ENCODE results near the gene CD151. TPM values are rescaled to one million over a fixed set of nuclear protein-coding genes. Genes with fewer than 3 reads are reported as not detected.

The CD151 gene
- total RNA-seq, 4 donors from 2014 or later: 87.6 to 118 (median 94.0) TPM

- H3K9me3 ChIP-seq: no peaks in the 10 kb centered on the region
- WGBS, 2 donors: 67 to 77% methylated on average over 3 to 10 of the region's 41 CpGs
- TF ChIP-seq CTCF (IDR thresholded peaks at IDR 0.05): no peak
- peaks cover 0 to 11% (median 0%) of the 10 kb centered on the region in 3 donors for H3K4me1 ChIP-seq
- DNase-seq: no peak
- peaks cover 0 to 66% (median 7%) of the 10 kb centered on the region in 3 donors for H3K36me3 ChIP-seq
- intact Hi-C loops (cut with DNase I): no loop called here
- H3K4me3 ChIP-seq: no peak overlapping the region
- no peak overlapping the region for H3K27ac ChIP-seq
- H3K27me3 ChIP-seq: no peaks in the 10 kb centered on the region
These were observed 33.0 kb downstream of the CD151 start for GRCh38 chr11:865462-866430.

- intact Hi-C loops (cut with DNase I): no loop called here
- Histone ChIP-seq H3K4me3 (no peak overlapping the region), H3K4me1 (peaks cover 0 to 11% (median 0%) of the 10 kb centered on the region in 3 donors), H3K9me3 (no peaks in the 10 kb centered on the region), H3K36me3 (peaks cover 0 to 66% (median 7%) of the 10 kb centered on the region in 3 donors), H3K27ac (no peak overlapping the region), H3K27me3 (no peaks in the 10 kb centered on the region)
- no peak for TF ChIP-seq POLR2A (IDR thresholded peaks at IDR 0.05)
- WGBS, 2 donors: 84% methylated on average over 9 of the region's 14 CpGs; no CpG with 5 or more reads in 1 of the 2 donors
- no peak for DNase-seq
These were observed 33.7 kb downstream of the CD151 start for GRCh38 chr11:866481-866880.

GRCh38 chr11:867856-868358 lies 35.2 kb downstream of the CD151 start:
- H3K4me3 ChIP-seq: no peak overlapping the region
- TF ChIP-seq CTCF (IDR thresholded peaks at IDR 0.05) (no peak), POLR2A (IDR thresholded peaks at IDR 0.05) (no peak)
- WGBS, 2 donors: 75 to 86% methylated on average over 4 of the region's 8 CpGs
- H3K36me3 ChIP-seq: peaks cover 0 to 59% (median 2%) of the 10 kb centered on the region in 3 donors
- H3K27ac ChIP-seq: no peak overlapping the region
- no peak for DNase-seq
- intact Hi-C loops (cut with DNase I): no loop called here
- no peaks in the 10 kb centered on the region for H3K9me3 ChIP-seq
- H3K4me1 ChIP-seq: no peaks in the 10 kb centered on the region
- H3K27me3 ChIP-seq: no peaks in the 10 kb centered on the region

GRCh38 chr11:868394-868793 lies 35.6 kb downstream of the CD151 start:
- no peak for DNase-seq

GRCh38 chr11:868802-869201 lies 36.0 kb downstream of the CD151 start:
- no peak for DNase-seq
- intact Hi-C loops (cut with DNase I): no loop called here
- TF ChIP-seq CTCF (IDR thresholded peaks at IDR 0.05) (no peak), POLR2A (IDR thresholded peaks at IDR 0.05) (no peak)
- Histone ChIP-seq H3K27ac (no peak overlapping the region), H3K27me3 (no peaks in the 10 kb centered on the region), H3K4me3 (no peak overlapping the region), H3K9me3 (no peaks in the 10 kb centered on the region), H3K36me3 (peaks cover 0 to 50% (median 0%) of the 10 kb centered on the region in 3 donors), H3K4me1 (no peaks in the 10 kb centered on the region)
- WGBS, 2 donors: 80% methylated on average over 3 of the region's 12 CpGs; no CpG with 5 or more reads in 1 of the 2 donors

More at GRCh38 chr11:868394-868793, 35.6 kb downstream of the CD151 start:
- no peak overlapping the region for H3K4me3 ChIP-seq
- no peaks in the 10 kb centered on the region for H3K9me3 ChIP-seq
- TF ChIP-seq CTCF (IDR thresholded peaks at IDR 0.05) (no peak), POLR2A (IDR thresholded peaks at IDR 0.05) (no peak)
- H3K27ac ChIP-seq: no peak overlapping the region
- H3K4me1 ChIP-seq: no peaks in the 10 kb centered on the region
- peaks cover 0 to 54% (median 0%) of the 10 kb centered on the region in 3 donors for H3K36me3 ChIP-seq
- 85% methylated on average over 8 to 9 of the region's 17 CpGs for WGBS, 2 donors
- H3K27me3 ChIP-seq: no peaks in the 10 kb centered on the region
- intact Hi-C loops (cut with DNase I): no loop called here

Data from esophagus squamous epithelium (tissue), 5 donors.